HCT116 (cell line): ENCODE measurements around the gene CLEC4F. TPM values are rescaled to one million over a fixed set of nuclear protein-coding genes. Genes with fewer than 3 reads are reported as not detected.

Experiments
- ATAC-seq: fragments of 200-7000 bp; cut with Tn5 transposase; 2 replicates; pipeline ENCODE4 v1.9.1; 2020; ENCODE audit warnings: mild to moderate bottlenecking, moderate library complexity
- BruUV-seq: library from RNA; stranded (reverse); fragments of 400-500 nt; replicated peaks from 2 replicates; lab custom pipeline; 2021; lab: Mats Ljungman, UMichigan
- CTCF ChIA-PET: fragments of 300-600 bp; sonication (Branson Sonifier 250); formaldehyde crosslinking; loops from one replicate; lab custom pipeline; 2021; ENCODE audit warnings: antibody characterized with exemption; lab: Charles Lee
- POLR2A ChIA-PET: fragments of 300-600, 350-600 bp; sonication (Branson Sonifier 250); formaldehyde crosslinking; loops from one replicate; lab custom pipeline; 2021; ENCODE audit warnings: antibody characterized with exemption; lab: Charles Lee
- RAD21 ChIA-PET, 2 experiments: fragments of 300-600 bp; sonication (Branson Sonifier 250); formaldehyde crosslinking; loops; one replicate each; lab custom pipeline; 2023; ENCODE audit warnings: low total read pairs in 2 of 2; ENCODE audit not compliant: uncharacterized antibody in 2 of 2, unreplicated experiment in 2 of 2, low non-redundant PET in 1 of 2; lab: Charles Lee
- DNase-seq: peaks from one replicate; pipeline ENCODE4 v3.0.0-alpha.2; 2010; ENCODE audit warnings: low read depth, low spot score
- H2AFZ ChIP-seq: fragments of 200-600 bp; shearing (Covaris generic), sonication (generic); 2 replicates; pipeline ENCODE4 v1.6.1; 2017; ENCODE audit warnings: low read depth, mixed run types, mixed read lengths, antibody characterized with exemption, low read length; ENCODE audit not compliant: poor library complexity, severe bottlenecking
- H3K27ac ChIP-seq: 2 replicates; pipeline ENCODE4 v1.5.1; 2012; ENCODE audit warnings: low read depth, low read length
- H3K27me3 ChIP-seq: fragments of 200-600 bp; sonication (generic); 2 replicates; pipeline ENCODE4 v1.6.1; 2016; ENCODE audit warnings: mixed run types, low read length, mixed read lengths; ENCODE audit not compliant: insufficient read depth
- H3K36me3 ChIP-seq, 2 experiments: fragments of 200-500 bp in 1 of 2; fragments of 200-600 bp in 1 of 2; sonication (Bioruptor generic) in 1 of 2; sonication (generic) in 1 of 2; 2 replicates each; pipeline versions ENCODE4 v1.5.1 to v1.6.1; 2014 to 2016; ENCODE audit warnings: low read length in 2 of 2, inconsistent platforms in 1 of 2, mixed read lengths in 1 of 2, mixed run types in 1 of 2; ENCODE audit not compliant: insufficient read depth in 2 of 2, control insufficient read depth in 1 of 2
- H3K4me1 ChIP-seq, 2 experiments: fragments of 200-600 bp in 1 of 2; sonication (generic) in 1 of 2; 2 replicates each; pipeline versions ENCODE4 v1.5.1 to v1.6.1; 2012 to 2017; ENCODE audit warnings: low read length in 2 of 2, inconsistent platforms in 1 of 2, mild to moderate bottlenecking in 1 of 2, mixed read lengths in 1 of 2, mixed run types in 1 of 2, moderate library complexity in 1 of 2; ENCODE audit not compliant: insufficient read depth in 2 of 2, control insufficient read depth in 1 of 2
- H3K4me2 ChIP-seq: fragments of 200-600 bp; sonication (generic); 2 replicates; pipeline ENCODE4 v1.6.1; 2017; ENCODE audit warnings: mixed run types, low read length, mixed read lengths
- H3K4me3 ChIP-seq, 2 experiments: fragments of 200-600 bp in 1 of 2; sonication (generic) in 1 of 2; replicated peaks in 1 of 2; 2 replicates each; pipeline ENCODE4 v1.5.1; 2011 to 2016; ENCODE audit warnings: low read length in 2 of 2, control low read depth in 1 of 2, low read depth in 1 of 2, mild to moderate bottlenecking in 1 of 2, mixed read lengths in 1 of 2, mixed run types in 1 of 2
- H3K79me2 ChIP-seq: fragments of 200-600 bp; sonication (generic); 2 replicates; pipeline ENCODE4 v1.6.1; 2017; ENCODE audit warnings: mild to moderate bottlenecking, mixed run types, low read length, moderate library complexity, mixed read lengths; ENCODE audit not compliant: insufficient read depth
- H3K9ac ChIP-seq: fragments of 200-600 bp; sonication (generic); 2 replicates; pipeline ENCODE4 v1.6.1; 2016; ENCODE audit warnings: low read length, mixed read lengths
- H3K9me2 ChIP-seq: fragments of 200-600 bp; sonication (generic), shearing (Covaris generic); 2 replicates; pipeline ENCODE4 v1.6.1; 2017; ENCODE audit warnings: mixed run types, mild to moderate bottlenecking, moderate library complexity; ENCODE audit not compliant: insufficient read depth
- H3K9me3 ChIP-seq, 2 experiments: fragments of 200-500 bp in 1 of 2; fragments of 200-600 bp in 1 of 2; sonication (Bioruptor generic) in 1 of 2; sonication (generic) in 1 of 2; 2 replicates each; pipeline ENCODE4 v1.6.1; 2014 to 2017; ENCODE audit warnings: low read length in 2 of 2, mixed read lengths in 2 of 2, inconsistent platforms in 1 of 2, low read depth in 1 of 2, mild to moderate bottlenecking in 1 of 2, mixed run types in 1 of 2, moderate library complexity in 1 of 2; ENCODE audit not compliant: control insufficient read depth in 1 of 2, insufficient read depth in 1 of 2
- H4K20me1 ChIP-seq: fragments of 200-600 bp; sonication (generic), shearing (Covaris generic); 2 replicates; pipeline ENCODE4 v1.6.1; 2017; ENCODE audit warnings: mixed run types, mild to moderate bottlenecking, moderate library complexity; ENCODE audit not compliant: insufficient read depth
- CBX3 ChIP-seq: IDR thresholded peaks from 2 replicates; pipeline ENCODE4 v1.6.1; 2012; ENCODE audit warnings: low read depth
- CEBPB ChIP-seq: IDR thresholded peaks from 2 replicates; pipeline ENCODE4 v1.6.1; 2012; ENCODE audit warnings: low read depth
- CTCF ChIP-seq, 3 experiments: fragments of 200-600 bp in 1 of 3; sonication (generic) in 1 of 3; IDR thresholded peaks in 2 of 3; conservative IDR thresholded peaks in 1 of 3; 2 replicates each; pipeline ENCODE4 v1.5.1; 2012 to 2017; ENCODE audit warnings: low read depth in 2 of 3, low read length in 2 of 3, antibody characterized with exemption in 1 of 3, borderline replicate concordance in 1 of 3, control low read depth in 1 of 3, mild to moderate bottlenecking in 1 of 3, mixed read lengths in 1 of 3, mixed run types in 1 of 3, moderate library complexity in 1 of 3; ENCODE audit not compliant: insufficient read depth in 1 of 3
- EZH2 ChIP-seq: fragments of 200-600 bp; sonication (generic); IDR thresholded peaks from 2 replicates; pipeline ENCODE4 v1.6.1; 2017; ENCODE audit warnings: antibody characterized with exemption, mixed run types
- JUND ChIP-seq: IDR thresholded peaks from 2 replicates; pipeline ENCODE4 v1.6.1; 2012
- POLR2A ChIP-seq: IDR thresholded peaks from 2 replicates; pipeline ENCODE4 v1.7.0; 2011; ENCODE audit warnings: borderline replicate concordance; ENCODE audit not compliant: insufficient read depth, insufficient read length; ENCODE audit errors: extremely low read depth
- RAD21 ChIP-seq: IDR thresholded peaks from 2 replicates; pipeline ENCODE4 v1.6.1; 2012; ENCODE audit warnings: low read depth, mild to moderate bottlenecking
- REST ChIP-seq: IDR thresholded peaks from 2 replicates; pipeline ENCODE4 v1.6.1; 2012; ENCODE audit warnings: low read depth
- SIN3A ChIP-seq: IDR thresholded peaks from 2 replicates; pipeline ENCODE4 v1.6.1; 2012; ENCODE audit warnings: low read depth
- SRF ChIP-seq: IDR thresholded peaks from 2 replicates; pipeline ENCODE4 v1.6.1; 2012; ENCODE audit warnings: low read depth
- TCF7L2 ChIP-seq: IDR thresholded peaks from 2 replicates; pipeline ENCODE4 v1.7.0; 2011; ENCODE audit warnings: borderline replicate concordance, inconsistent platforms; ENCODE audit not compliant: insufficient read depth, insufficient read length; ENCODE audit errors: extremely low read depth
- ZBTB33 ChIP-seq: IDR thresholded peaks from 2 replicates; pipeline ENCODE4 v1.6.1; 2011; ENCODE audit warnings: mild to moderate bottlenecking, low read length, moderate library complexity; ENCODE audit not compliant: insufficient replicate concordance; ENCODE audit errors: extremely low read depth
- ZFX ChIP-seq: fragments of 450-650 bp; IDR thresholded peaks from 2 replicates; pipeline ENCODE4 v1.6.1; 2017
- ZNF274 ChIP-seq: fragments of 200-500 bp; sonication (Bioruptor generic); IDR thresholded peaks from 2 replicates; pipeline ENCODE4 v1.6.1; 2014; ENCODE audit warnings: mild to moderate bottlenecking, low read depth, low read length, inconsistent platforms
- intact Hi-C: fragments of 100-400 bp; cut with micrococcal nuclease; formaldehyde crosslinking; loops from 2 replicates; pipeline ENCODE4 v1.10.0; 2022
- total RNA-seq: library from RNA; stranded (reverse); gene quantifications from one replicate; pipeline ENCODE4 v1.2.1, GENCODE V29; 2021; ENCODE audit not compliant: unreplicated experiment

Gene CLEC4F
- total RNA-seq, 1 experiment from 2014 or later: not detected

GRCh38 chr2:70790136-70790828 is 30.1 kb downstream of the CLEC4F start, which contains the start of gene FIGLA:
FIGLA (minus strand) TSS chr2:70790643; CDS start chr2:70790638, 5 bp downstream.
- ATAC-seq: no peak
- Histone ChIP-seq H3K4me3 (peak within 1 kb of the TSS; percentile 3 to 42; a peak in 3 of 4 replicates), H3K4me2 (peak within 1 kb of the TSS; percentile 80), H3K9me3 (no peaks in the 10 kb centered on the region), H3K9me2 (no peaks in the 10 kb centered on the region), H3K4me1 (peaks cover 0 to 8% of the 10 kb centered on the region in 2 experiments; a peak in 2 of 4 replicates), H4K20me1 (no peaks in the 10 kb centered on the region), H3K79me2 (no peaks in the 10 kb centered on the region), H3K9ac (no peak within 1 kb of the TSS), H3K27ac (no peak within 1 kb of the TSS), H3K27me3 (no peaks in the 10 kb centered on the region), H2AFZ (peak within 1 kb of the TSS; percentile 87), H3K36me3 (no peaks in the 10 kb centered on the region)
- TF ChIP-seq RAD21: no peak
- TF ChIP-seq ZBTB33: no peak
- TF ChIP-seq CBX3: no peak
- TF ChIP-seq CTCF (IDR thresholded peaks at IDR 0.05 in 2 of 3, conservative IDR thresholded peaks at IDR 0.05 in 1 of 3; ENCODE audit: borderline replicate concordance in 1 of 3, insufficient read depth in 1 of 3, low read depth in 2 of 3, low read length in 2 of 3): no peak
- TF ChIP-seq REST: no peak
- TF ChIP-seq ZNF274: no peak
- no peak for TF ChIP-seq SRF
- no peak for TF ChIP-seq JUND
- no peak for TF ChIP-seq POLR2A
- TF ChIP-seq SIN3A: no peak
- no peak for TF ChIP-seq EZH2
- TF ChIP-seq TCF7L2: no peak
- TF ChIP-seq CEBPB: no peak
- TF ChIP-seq ZFX: no peak
- ChIA-PET CTCF (interaction anchor here (1.4 kb wide), 1 partner anchor 158 kb away, joined by 4 read pairs; no protein-coding TSS in a partner anchor), POLR2A (no interaction called here), RAD21 (interaction anchor here in 1 of 2 experiments (0.6 kb wide), 1 partner anchor 48 kb away, joined by 3 read pairs; no protein-coding TSS in a partner anchor)
- no TSS peak for BruUV-seq
- DNase-seq: no peak
- intact Hi-C loops: no loop called here
